Neural progenitor cell (in vitro differentiated cells): ENCODE results near the gene CCND2. TPM values are rescaled to one million over a fixed set of nuclear protein-coding genes. Genes with fewer than 3 reads are reported as not detected.

Experiments used
- DNase-seq: peaks from one replicate; pipeline ENCODE4 v3.0.0-alpha.2; 2016; ENCODE audit warnings: low spot score
- H2AFZ ChIP-seq: fragments of 200-600 bp; sonication (generic); replicated peaks from 2 replicates; pipeline ENCODE4 v1.6.1; 2016; ENCODE audit warnings: antibody characterized with exemption
- H3F3A ChIP-seq: fragments of 200-600 bp; sonication (generic); 2 replicates; pipeline ENCODE4 v1.6.1; 2016; ENCODE audit warnings: antibody characterized with exemption, low read depth
- H3K27ac ChIP-seq: fragments of 200-600 bp; sonication (generic); 2 replicates; pipeline ENCODE4 v1.5.1; 2016; ENCODE audit warnings: mild to moderate bottlenecking
- H3K27me3 ChIP-seq: fragments of 200-600 bp; sonication (generic); 2 replicates; pipeline ENCODE4 v1.6.1; 2016; ENCODE audit warnings: mild to moderate bottlenecking, moderate library complexity
- H3K36me3 ChIP-seq: fragments of 200-600 bp; sonication (generic); 2 replicates; pipeline ENCODE4 v1.5.1; 2016
- H3K4me1 ChIP-seq: fragments of 200-600 bp; sonication (generic); 2 replicates; pipeline ENCODE4 v1.6.1; 2016; ENCODE audit warnings: mixed run types
- H3K4me2 ChIP-seq: fragments of 200-600 bp; sonication (generic); 2 replicates; pipeline ENCODE4 v1.6.1; 2016
- H3K4me3 ChIP-seq: fragments of 200-600 bp; sonication (generic); 2 replicates; pipeline ENCODE4 v1.5.1; 2016
- H3K79me2 ChIP-seq: fragments of 200-600 bp; sonication (generic); 2 replicates; pipeline ENCODE4 v1.6.1; 2016; ENCODE audit warnings: low read depth
- H3K9ac ChIP-seq: fragments of 200-600 bp; sonication (generic); 2 replicates; pipeline ENCODE4 v1.6.1; 2016
- H3K9me3 ChIP-seq: fragments of 200-600 bp; sonication (generic); 2 replicates; pipeline ENCODE4 v1.5.1; 2016; ENCODE audit warnings: low read depth
- H4K20me1 ChIP-seq: fragments of 200-600 bp; sonication (generic); 2 replicates; pipeline ENCODE4 v1.6.1; 2016; ENCODE audit warnings: low read depth
- H3K27ac Mint-ChIP-seq: 3 replicates; pipeline ENCODE4 v1.8.0; 2021; ENCODE audit warnings: mixed read lengths
- H3K27me3 Mint-ChIP-seq: 2 replicates; pipeline ENCODE4 v1.8.0; 2022; ENCODE audit warnings: low read depth, mild to moderate bottlenecking, inconsistent platforms, moderate library complexity, mixed read lengths; ENCODE audit not compliant: insufficient read depth
- H3K36me3 Mint-ChIP-seq: 3 replicates; pipeline ENCODE4 v1.8.0; 2021; ENCODE audit warnings: mixed read lengths
- H3K4me1 Mint-ChIP-seq: 3 replicates; pipeline ENCODE4 v1.8.0; 2021; ENCODE audit warnings: mixed read lengths
- H3K4me3 Mint-ChIP-seq: 3 replicates; pipeline ENCODE4 v1.8.0; 2021; ENCODE audit warnings: mild to moderate bottlenecking, moderate library complexity, mixed read lengths
- H3K9me3 Mint-ChIP-seq: 3 replicates; pipeline ENCODE4 v1.8.0; 2020; ENCODE audit warnings: mixed read lengths
- CTCF ChIP-seq: fragments of 200-600 bp; sonication (generic); IDR thresholded peaks from 2 replicates; pipeline ENCODE4 v1.5.1; 2017; ENCODE audit warnings: antibody characterized with exemption, mild to moderate bottlenecking
- EZH2 ChIP-seq: fragments of 200-600 bp; sonication (generic); IDR thresholded peaks from 2 replicates; pipeline ENCODE4 v1.6.1; 2017; ENCODE audit warnings: antibody characterized with exemption, mild to moderate bottlenecking, moderate library complexity
- EZH2phosphoT487 ChIP-seq: fragments of 200-600 bp; sonication (generic); IDR thresholded peaks from 2 replicates; pipeline ENCODE4 v1.6.1; 2017; ENCODE audit warnings: antibody characterized with exemption
- total RNA-seq: library from RNA; depleted of rRNA; stranded (reverse); fragments of >200 nt; gene quantifications from 2 replicates; pipeline ENCODE4 v1.2.3, GENCODE V29; 2015; ENCODE audit warnings: low replicate concordance

CCND2 gene
- total RNA-seq, 1 donor from 2014 or later: 95.8 TPM

- peaks cover 14% of the 10 kb centered on the region for H3K4me1 Mint-ChIP-seq
- Histone ChIP-seq H3K27ac (no peak overlapping the region), H3K27me3 (peaks cover 5% of the 10 kb centered on the region), H3F3A (peaks cover 6% of the 10 kb centered on the region), H2AFZ (no peak overlapping the region), H3K36me3 (no peaks in the 10 kb centered on the region), H3K4me1 (peaks cover 4% of the 10 kb centered on the region), H3K4me3 (no peak overlapping the region), H3K4me2 (peak overlapping the region; percentile 83), H3K79me2 (peaks cover 59% of the 10 kb centered on the region), H3K9ac (no peak overlapping the region), H3K9me3 (no peaks in the 10 kb centered on the region), H4K20me1 (no peaks in the 10 kb centered on the region)
- TF ChIP-seq EZH2 (no peak), EZH2phosphoT487 (no peak), CTCF (no peak)
- no peak for DNase-seq
- no peak overlapping the region for H3K27ac Mint-ChIP-seq
- peaks cover 4% of the 10 kb centered on the region for H3K27me3 Mint-ChIP-seq
- no peaks in the 10 kb centered on the region for H3K9me3 Mint-ChIP-seq
- H3K4me3 Mint-ChIP-seq: no peak overlapping the region
- H3K36me3 Mint-ChIP-seq: peaks cover 5% of the 10 kb centered on the region
Observed at GRCh38 chr12:4322726-4323125, 49.2 kb downstream of the CCND2 start.

Other genes with a start within 250 kb of the CCND2 start
- 7.1 and 18.1 TPM in 2 replicates for gene TIGAR, start 47.5 kb downstream of the CCND2 start, total RNA-seq
- gene FGF23, start 106.0 kb downstream of the CCND2 start, total RNA-seq: 0.58 and 0.90 TPM in 2 replicates
- gene FGF6, start 172.1 kb downstream of the CCND2 start, total RNA-seq: not detected in 2 replicates